ENCODE measurements around the gene SMC5.

The SMC5 gene

GRCh38 chr9:70382046-70382708 lies 123.4 kb downstream of the SMC5 start:
- Histone ChIP-seq H3K4me3 (ENCODE audit: low read length, poor library complexity, severe bottlenecking) (no peak overlapping the region), H4K20me1 (ENCODE audit: insufficient read depth, low read length, poor library complexity, severe bottlenecking) (no peaks in the 10 kb centered on the region), H2AFZ (ENCODE audit: low read length) (no peak overlapping the region), H3K9ac (ENCODE audit: low read depth, low read length, poor library complexity, severe bottlenecking) (no peak overlapping the region), H3K9me2 (replicated peaks; ENCODE audit: low read depth, low read length) (no peaks in the 10 kb centered on the region), H3K4me1 (ENCODE audit: insufficient read depth, low read length, poor library complexity, severe bottlenecking) (no peaks in the 10 kb centered on the region), H3K27me3 (ENCODE audit: insufficient read depth, low read length, poor library complexity, severe bottlenecking) (no peaks in the 10 kb centered on the region), H3K4me2 (ENCODE audit: low read depth, low read length, poor library complexity, severe bottlenecking) (no peak overlapping the region), H3F3A (ENCODE audit: low read depth) (no peaks in the 10 kb centered on the region), H3K9me3 (ENCODE audit: insufficient read depth, low read depth, low read length) (no peaks in the 10 kb centered on the region), H3K79me2 (ENCODE audit: insufficient read depth, low read length) (no peaks in the 10 kb centered on the region), H3K36me3 (ENCODE audit: insufficient read depth, low read length) (no peaks in the 10 kb centered on the region)
- TF ChIP-seq CTCF (conservative IDR thresholded peaks at IDR 0.05; ENCODE audit: low read length) (no peak), EZH2phosphoT487 (IDR thresholded peaks at IDR 0.05; ENCODE audit: borderline replicate concordance) (no peak)

- Histone ChIP-seq H2AFZ (ENCODE audit: low read length) (no peak overlapping the region), H3K4me3 (ENCODE audit: low read length, poor library complexity, severe bottlenecking) (no peak overlapping the region), H3K9ac (ENCODE audit: low read depth, low read length, poor library complexity, severe bottlenecking) (no peak overlapping the region), H3K79me2 (ENCODE audit: insufficient read depth, low read length) (no peaks in the 10 kb centered on the region), H3K9me3 (ENCODE audit: insufficient read depth, low read depth, low read length) (no peaks in the 10 kb centered on the region), H4K20me1 (ENCODE audit: insufficient read depth, low read length, poor library complexity, severe bottlenecking) (no peaks in the 10 kb centered on the region), H3F3A (ENCODE audit: low read depth) (no peaks in the 10 kb centered on the region), H3K4me1 (ENCODE audit: insufficient read depth, low read length, poor library complexity, severe bottlenecking) (no peaks in the 10 kb centered on the region), H3K4me2 (ENCODE audit: low read depth, low read length, poor library complexity, severe bottlenecking) (no peak overlapping the region), H3K9me2 (replicated peaks; ENCODE audit: low read depth, low read length) (no peaks in the 10 kb centered on the region), H3K27me3 (ENCODE audit: insufficient read depth, low read length, poor library complexity, severe bottlenecking) (no peaks in the 10 kb centered on the region), H3K36me3 (ENCODE audit: insufficient read depth, low read length) (no peaks in the 10 kb centered on the region)
- TF ChIP-seq CTCF (conservative IDR thresholded peaks at IDR 0.05; ENCODE audit: low read length) = no peak
- TF ChIP-seq EZH2phosphoT487 (IDR thresholded peaks at IDR 0.05; ENCODE audit: borderline replicate concordance) = no peak
Measured at GRCh38 chr9:70382709-70383605, 124.2 kb downstream of the SMC5 start.

- Histone ChIP-seq H3K9ac (ENCODE audit: low read depth, low read length, poor library complexity, severe bottlenecking) (no peak overlapping the region), H3K79me2 (ENCODE audit: insufficient read depth, low read length) (no peaks in the 10 kb centered on the region), H3F3A (ENCODE audit: low read depth) (no peaks in the 10 kb centered on the region), H3K9me3 (ENCODE audit: insufficient read depth, low read depth, low read length) (no peaks in the 10 kb centered on the region), H3K4me3 (ENCODE audit: low read length, poor library complexity, severe bottlenecking) (no peak overlapping the region), H2AFZ (ENCODE audit: low read length) (no peak overlapping the region), H3K36me3 (ENCODE audit: insufficient read depth, low read length) (no peaks in the 10 kb centered on the region), H3K4me1 (ENCODE audit: insufficient read depth, low read length, poor library complexity, severe bottlenecking) (no peaks in the 10 kb centered on the region), H3K4me2 (ENCODE audit: low read depth, low read length, poor library complexity, severe bottlenecking) (no peak overlapping the region), H3K27me3 (ENCODE audit: insufficient read depth, low read length, poor library complexity, severe bottlenecking) (no peaks in the 10 kb centered on the region), H3K9me2 (replicated peaks; ENCODE audit: low read depth, low read length) (no peaks in the 10 kb centered on the region), H4K20me1 (ENCODE audit: insufficient read depth, low read length, poor library complexity, severe bottlenecking) (no peaks in the 10 kb centered on the region)
- TF ChIP-seq EZH2phosphoT487 (IDR thresholded peaks at IDR 0.05; ENCODE audit: borderline replicate concordance) (no peak), CTCF (conservative IDR thresholded peaks at IDR 0.05; ENCODE audit: low read length) (no peak)
Measured at GRCh38 chr9:70385426-70385825, 126.6 kb downstream of the SMC5 start.

All from Loucy (cell line).